SU-DHL-6 (cell line): ENCODE data around the gene SH3GL2.

Experiments used
- CTCF ChIP-seq: fragments of 200-600 bp; sonication (generic); IDR thresholded peaks from one replicate; pipeline ENCODE4 v1.5.1; 2017; ENCODE audit warnings: antibody characterized with exemption, mild to moderate bottlenecking, low read length, moderate library complexity; ENCODE audit not compliant: insufficient read depth, poor library complexity, severe bottlenecking
- EZH2phosphoT487 ChIP-seq: fragments of 200-600 bp; sonication (generic), shearing (Covaris generic); conservative IDR thresholded peaks from 2 replicates; pipeline ENCODE4 v1.6.1; 2018; ENCODE audit warnings: mild to moderate bottlenecking, antibody characterized with exemption, low read length, moderate library complexity, mixed read lengths

GRCh38 chr9:17588941-17589340 is 10.1 kb downstream of the SH3GL2 start:
- TF ChIP-seq CTCF (no peak), EZH2phosphoT487 (no peak)
